GM12872 (cell line): ENCODE measurements around the gene CADM1.

Experiments used
- TF ChIP-seq, protein P1 (sequence below): IDR thresholded peaks from 3 replicates; pipeline ENCODE4 v1.5.1; 2011; ENCODE audit warnings: low read depth, mild to moderate bottlenecking, low read length, moderate library complexity; ENCODE audit not compliant: insufficient read depth

Gene CADM1

DNA sequence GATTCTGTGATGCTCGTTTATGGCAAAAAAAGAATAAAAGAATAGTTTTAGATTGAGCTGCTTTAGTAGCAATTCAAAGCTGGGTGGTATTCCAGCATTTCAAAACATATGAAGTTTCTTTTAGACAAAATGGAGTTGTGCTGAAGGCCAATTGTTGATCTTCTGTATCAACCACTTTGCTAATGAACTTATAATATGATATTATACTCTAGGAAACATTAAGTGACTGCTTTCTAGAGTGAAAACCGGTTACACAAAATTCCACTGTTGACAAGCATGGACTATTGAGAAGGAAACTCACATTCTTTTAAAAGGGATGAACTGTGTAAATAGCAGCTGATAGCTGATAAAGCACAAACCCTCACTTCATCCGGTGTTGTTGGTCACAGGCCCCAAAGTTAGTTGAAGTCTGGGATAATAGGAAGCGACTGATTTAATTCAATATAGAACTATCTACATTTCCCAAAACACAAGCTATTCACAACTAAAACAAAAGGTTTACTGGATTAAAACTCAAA is 255.1 kb downstream of the CADM1 start:
- TF ChIP-seq, protein P1, sequence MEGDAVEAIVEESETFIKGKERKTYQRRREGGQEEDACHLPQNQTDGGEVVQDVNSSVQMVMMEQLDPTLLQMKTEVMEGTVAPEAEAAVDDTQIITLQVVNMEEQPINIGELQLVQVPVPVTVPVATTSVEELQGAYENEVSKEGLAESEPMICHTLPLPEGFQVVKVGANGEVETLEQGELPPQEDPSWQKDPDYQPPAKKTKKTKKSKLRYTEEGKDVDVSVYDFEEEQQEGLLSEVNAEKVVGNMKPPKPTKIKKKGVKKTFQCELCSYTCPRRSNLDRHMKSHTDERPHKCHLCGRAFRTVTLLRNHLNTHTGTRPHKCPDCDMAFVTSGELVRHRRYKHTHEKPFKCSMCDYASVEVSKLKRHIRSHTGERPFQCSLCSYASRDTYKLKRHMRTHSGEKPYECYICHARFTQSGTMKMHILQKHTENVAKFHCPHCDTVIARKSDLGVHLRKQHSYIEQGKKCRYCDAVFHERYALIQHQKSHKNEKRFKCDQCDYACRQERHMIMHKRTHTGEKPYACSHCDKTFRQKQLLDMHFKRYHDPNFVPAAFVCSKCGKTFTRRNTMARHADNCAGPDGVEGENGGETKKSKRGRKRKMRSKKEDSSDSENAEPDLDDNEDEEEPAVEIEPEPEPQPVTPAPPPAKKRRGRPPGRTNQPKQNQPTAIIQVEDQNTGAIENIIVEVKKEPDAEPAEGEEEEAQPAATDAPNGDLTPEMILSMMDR: no peak

DNA sequence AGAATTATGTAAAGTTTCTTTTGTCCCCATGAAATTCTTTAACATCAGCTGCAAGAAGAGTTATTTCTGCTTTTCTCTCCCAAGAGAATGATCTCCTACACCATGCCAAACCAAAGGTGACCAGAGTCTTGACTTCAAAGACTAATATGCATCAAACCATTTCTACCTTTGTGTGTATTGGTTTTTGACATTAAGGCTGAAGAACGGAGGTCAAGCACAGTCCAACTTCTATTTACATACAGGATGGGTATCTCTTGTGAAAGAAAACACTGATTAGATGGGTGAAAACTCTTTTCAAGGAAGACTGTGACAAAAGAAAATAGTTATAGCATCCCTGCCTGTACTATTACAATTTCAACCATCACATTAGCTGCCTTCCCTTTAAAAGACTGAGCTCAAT is 256.3 kb downstream of the CADM1 start:
- TF ChIP-seq, protein P1: no peak

DNA sequence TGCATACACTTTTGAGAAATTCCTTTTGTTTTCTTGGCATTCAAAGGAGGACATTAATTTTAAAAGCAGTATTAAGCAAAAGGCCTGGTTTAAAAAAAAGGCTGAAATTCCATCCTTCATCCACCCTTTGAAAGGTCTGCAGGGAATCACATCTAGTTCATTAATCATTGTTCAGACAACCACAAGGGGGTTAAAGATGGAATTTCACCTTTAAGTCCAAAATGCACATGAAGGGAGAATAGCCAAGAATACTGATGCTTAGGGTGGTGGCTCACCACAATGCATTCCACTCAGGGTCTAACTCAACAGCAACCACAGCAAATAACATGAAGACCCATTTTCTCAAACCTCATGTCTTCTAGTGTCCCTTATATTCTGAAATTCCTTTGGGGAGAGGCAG is 256.9 kb downstream of the CADM1 start:
- TF ChIP-seq, protein P1: no peak

DNA sequence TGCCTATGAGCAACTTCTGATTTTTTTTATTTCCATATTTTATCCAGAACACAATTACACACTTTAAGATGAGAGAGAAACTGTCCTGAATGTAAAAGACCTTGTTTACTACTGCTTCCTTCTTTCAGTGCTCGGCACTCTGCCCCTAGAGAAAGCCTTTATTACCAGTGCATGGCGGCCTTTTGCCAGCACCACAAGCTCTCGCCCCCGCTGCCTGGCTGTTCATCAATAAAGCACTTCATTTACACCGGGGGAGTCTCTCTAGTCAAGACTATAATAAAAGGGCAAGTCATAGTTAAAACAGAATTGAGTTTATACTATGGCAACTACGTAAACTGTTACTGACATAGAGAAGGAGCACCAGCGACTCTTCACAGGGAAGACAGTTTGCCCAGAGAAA is 259.5 kb downstream of the CADM1 start:
- TF ChIP-seq, protein P1: no peak

DNA sequence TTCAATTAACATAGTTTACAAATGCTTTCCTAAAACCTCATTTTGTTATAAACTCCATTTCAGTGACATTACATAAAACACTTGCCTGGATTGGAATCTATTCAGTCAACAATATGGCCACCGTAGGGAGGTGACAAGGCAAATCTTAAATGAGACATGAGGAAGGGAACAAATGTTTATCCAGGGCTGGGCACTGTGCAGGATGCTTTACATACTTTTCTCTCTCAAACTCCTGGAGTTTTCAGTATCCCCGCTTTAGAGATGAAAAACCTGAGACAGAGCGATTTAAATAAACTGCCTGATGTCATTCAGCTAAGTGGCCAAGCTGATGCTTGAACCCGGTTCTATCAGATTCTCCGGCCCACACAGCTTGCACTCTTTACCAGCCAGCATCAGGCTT is 259.9 kb downstream of the CADM1 start:
- TF ChIP-seq, protein P1: no peak

DNA sequence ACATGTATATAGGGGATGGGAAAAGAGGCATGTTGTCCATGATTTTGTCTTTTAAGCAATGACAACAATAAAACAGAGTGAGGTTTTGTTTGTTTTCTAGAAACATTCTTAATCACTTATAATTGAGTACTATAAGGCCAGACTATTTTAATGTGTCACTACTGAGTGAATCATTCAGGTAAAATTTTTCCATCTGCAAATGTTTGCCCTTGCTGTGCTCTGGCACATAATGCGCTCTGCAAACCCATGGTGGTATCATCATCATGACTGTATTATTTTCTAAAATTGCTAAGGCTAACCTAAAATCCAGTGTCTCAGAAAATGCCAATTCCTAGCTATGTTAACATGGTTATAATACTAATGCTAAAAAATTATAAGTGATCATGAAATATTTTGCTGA is 261.2 kb downstream of the CADM1 start:
- TF ChIP-seq, protein P1: no peak

DNA sequence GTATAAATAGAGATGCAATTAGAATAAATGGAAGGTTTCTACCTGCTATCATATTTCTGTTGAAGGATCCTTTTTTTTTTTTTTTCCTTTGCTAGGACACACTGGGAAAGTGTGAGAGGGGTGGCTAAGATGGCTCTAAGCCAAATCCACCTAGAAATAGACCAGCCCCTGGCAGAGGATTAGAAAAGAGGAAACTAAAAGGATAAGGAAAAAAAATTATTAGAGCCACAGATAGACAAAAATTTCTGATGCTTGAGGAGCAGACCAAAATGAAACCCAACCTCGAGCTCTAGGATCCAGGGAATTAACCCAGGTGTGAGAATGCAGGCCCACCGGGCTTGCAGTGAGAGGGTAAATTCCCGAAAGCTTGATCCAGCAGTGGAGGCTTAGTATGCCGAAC is 262.3 kb downstream of the CADM1 start:
- TF ChIP-seq, protein P1: no peak
